ENCODE data around the gene BLTP1.

GRCh38 chr4:122140834-122141233 is 11.3 kb upstream of the BLTP1 start:
- TF ChIP-seq, protein P1, sequence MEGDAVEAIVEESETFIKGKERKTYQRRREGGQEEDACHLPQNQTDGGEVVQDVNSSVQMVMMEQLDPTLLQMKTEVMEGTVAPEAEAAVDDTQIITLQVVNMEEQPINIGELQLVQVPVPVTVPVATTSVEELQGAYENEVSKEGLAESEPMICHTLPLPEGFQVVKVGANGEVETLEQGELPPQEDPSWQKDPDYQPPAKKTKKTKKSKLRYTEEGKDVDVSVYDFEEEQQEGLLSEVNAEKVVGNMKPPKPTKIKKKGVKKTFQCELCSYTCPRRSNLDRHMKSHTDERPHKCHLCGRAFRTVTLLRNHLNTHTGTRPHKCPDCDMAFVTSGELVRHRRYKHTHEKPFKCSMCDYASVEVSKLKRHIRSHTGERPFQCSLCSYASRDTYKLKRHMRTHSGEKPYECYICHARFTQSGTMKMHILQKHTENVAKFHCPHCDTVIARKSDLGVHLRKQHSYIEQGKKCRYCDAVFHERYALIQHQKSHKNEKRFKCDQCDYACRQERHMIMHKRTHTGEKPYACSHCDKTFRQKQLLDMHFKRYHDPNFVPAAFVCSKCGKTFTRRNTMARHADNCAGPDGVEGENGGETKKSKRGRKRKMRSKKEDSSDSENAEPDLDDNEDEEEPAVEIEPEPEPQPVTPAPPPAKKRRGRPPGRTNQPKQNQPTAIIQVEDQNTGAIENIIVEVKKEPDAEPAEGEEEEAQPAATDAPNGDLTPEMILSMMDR (IDR thresholded peaks at IDR 0.05 in 4 of 5, conservative IDR thresholded peaks at IDR 0.05 in 1 of 5): no peak
- no peak for TF ChIP-seq POLR2A (IDR thresholded peaks at IDR 0.05)
